ENCODE measurements around the gene LCN6. TPM values are rescaled to one million over a fixed set of nuclear protein-coding genes. Genes with fewer than 3 reads are reported as not detected.
"Not testable (repeated sequence)": the region's sequence is repeated elsewhere in the genome, so short reads cannot be mapped to it uniquely, and the experiment has no call there.

Gene LCN6
- not detected for total RNA-seq (ENCODE audit: insufficient read depth, low replicate concordance)

DNA sequence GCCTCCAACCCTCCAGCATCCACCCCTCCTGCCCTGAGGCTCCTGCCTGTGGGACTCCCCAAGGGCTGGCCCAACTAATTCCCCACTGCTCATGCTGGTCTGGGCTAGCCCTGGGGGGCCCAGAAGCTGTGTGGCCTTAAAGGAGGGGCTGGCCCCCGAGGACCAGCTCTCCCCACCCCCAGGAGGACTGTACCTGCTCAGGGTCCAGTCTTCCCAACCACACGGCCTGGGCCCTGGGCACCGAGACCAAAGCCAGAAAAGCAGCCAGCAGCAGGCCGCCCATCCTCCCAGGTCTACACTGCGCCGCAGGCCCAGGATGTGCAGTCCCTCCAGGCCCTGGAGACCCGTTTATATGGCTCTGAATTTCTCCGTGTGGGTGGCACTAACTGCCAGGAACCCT lies at the start of gene LCN6:
Gene LCN6 (minus strand): TSS at position 325 of the 400 bp plus-strand sequence. CDS start 42 bp downstream, at position 283.
- DNase-seq (ENCODE audit: low spot score), result no peak

DNA sequence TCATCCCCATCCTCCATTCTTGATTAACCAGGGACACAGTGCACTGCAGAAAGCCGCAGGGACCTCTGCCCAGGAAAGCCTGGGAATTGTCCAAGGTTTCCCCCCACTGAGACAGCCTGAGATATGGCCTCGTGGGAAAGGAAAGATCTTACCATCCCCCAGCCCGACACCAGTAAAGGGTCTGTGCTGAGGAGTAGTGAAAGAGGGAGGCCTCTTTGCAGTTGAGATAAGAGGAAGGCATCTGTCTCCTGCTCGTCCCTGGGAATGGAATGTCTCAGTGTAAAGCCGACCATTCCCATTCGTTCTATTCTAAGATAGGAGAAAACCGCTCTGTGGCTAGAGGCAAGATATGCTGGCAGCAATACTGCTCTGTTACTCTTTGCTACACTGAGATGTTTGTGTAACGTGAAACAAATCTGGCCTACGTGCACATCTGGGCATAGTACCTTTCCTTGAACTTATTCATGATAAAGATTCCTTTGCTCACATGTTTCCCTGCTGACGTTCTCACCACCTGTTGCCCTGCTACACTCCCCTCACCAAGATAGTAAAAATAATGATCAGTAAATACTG lies 48.5 kb upstream of the LCN6 start:
- DNase-seq (ENCODE audit: low spot score), result peak; percentile 94

DNA sequence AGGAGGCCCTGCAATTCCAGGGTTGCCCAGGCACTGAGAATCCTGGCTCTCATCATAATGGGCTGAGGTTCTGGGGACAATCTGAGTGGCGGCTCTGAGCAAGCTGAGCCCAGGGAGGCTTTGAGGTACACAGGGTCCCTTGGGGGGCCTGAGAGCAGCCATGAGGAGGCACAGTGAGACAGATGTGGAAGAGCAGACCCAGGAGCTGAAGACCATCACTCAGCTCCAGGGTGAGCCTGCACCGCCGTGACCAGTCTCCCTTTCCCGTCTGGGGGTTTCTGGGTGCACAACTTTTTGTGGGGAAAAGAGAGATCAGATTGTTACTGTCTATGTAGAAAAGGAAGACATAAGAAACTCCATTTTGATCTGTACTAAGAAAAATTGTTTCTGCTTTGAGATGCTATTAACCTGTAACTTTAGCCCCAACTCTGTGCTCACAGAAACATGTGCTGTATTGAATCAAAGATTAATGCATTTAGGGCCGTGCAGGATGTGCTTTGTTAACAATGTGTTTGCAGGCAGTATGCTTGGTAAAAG lies 48.0 kb upstream of the LCN6 start, which contains the start of gene CCDC183:
Gene CCDC183 (plus strand): TSS at position 101 of the 537 bp plus-strand sequence. CDS start 60 bp downstream, at position 161.
- DNase-seq (ENCODE audit: low spot score), result peak; percentile 37

GRCh38 chr9:136795000-136795348 lies 46.6 kb upstream of the LCN6 start:
- DNase-seq (ENCODE audit: low spot score), result no peak

DNA sequence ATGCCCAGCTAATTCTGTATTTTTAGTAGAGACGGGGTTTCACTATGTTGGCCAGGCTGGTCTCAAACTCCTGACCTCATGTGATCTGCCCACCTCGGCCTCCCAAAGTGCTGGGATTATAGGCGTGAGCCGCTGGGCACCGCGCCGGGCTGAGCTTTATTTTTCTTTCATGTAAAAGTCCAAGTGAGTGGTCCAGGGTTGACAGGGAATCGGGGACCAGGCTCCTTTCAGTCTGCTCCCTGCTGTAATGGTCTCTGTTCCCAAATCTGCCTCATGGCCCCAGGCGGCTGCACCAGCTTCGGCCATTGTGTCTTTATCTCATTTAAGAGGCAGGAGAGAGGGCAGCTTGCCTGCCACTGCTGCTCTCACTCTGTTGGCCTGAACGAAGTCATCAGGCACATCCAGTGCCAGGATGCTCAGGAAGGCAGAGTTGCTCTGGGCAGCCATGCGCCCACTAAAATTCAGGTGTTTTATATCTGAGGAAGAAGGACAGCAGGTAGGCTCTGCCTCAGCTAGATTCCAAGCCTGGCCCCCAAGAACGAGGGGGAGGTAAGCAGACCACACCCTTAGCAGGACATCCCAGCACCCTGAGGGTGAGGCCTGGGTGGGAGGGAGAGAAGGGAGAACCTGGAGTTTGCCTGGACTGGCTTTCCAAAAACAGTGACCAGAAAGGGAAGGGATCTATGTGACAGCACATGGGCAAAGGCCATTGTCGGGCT lies 46.1 kb upstream of the LCN6 start:
- DNase-seq (ENCODE audit: low spot score), result no peak

DNA sequence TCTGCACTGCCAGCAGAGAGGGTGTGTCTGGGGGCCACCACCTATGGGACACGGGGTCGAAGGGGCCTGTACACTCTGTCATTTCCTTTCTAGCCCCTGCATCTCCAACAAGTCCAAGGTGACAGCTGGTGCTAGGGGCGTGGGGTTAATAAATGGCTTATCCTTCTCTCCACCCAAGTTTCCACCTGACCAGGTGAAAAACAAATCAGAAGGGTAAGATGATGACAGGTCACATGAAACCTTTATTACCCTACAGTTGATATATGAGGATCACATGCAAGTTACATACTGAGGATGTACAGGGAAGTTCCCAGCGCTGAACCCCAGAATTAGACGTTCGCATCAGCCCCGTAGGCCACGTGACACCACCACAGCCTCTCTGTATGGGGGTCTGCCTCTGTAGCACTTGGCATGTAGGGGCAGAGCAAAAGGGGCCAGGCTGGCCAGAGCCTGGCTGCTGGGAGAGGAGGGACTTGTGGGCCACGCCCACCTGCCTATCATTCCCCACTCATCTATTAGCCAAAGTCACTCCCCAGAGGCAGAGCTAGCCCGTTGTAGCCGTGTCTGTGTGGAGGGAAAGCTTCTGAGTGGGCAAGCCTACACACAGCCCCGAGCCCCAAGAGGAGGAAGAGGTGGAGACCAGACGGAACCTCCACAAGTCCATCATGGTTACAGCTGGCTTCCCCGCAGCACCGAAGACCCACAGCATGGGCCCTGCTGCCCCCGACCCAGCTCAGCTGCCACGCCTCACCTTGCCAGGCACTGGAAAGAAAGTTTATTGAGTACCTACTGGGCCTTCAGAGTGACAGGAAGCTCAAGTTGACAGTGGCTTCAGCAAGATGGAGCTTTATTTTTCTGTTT lies 45.0 kb upstream of the LCN6 start:
- no peak for DNase-seq (ENCODE audit: low spot score)

DNA sequence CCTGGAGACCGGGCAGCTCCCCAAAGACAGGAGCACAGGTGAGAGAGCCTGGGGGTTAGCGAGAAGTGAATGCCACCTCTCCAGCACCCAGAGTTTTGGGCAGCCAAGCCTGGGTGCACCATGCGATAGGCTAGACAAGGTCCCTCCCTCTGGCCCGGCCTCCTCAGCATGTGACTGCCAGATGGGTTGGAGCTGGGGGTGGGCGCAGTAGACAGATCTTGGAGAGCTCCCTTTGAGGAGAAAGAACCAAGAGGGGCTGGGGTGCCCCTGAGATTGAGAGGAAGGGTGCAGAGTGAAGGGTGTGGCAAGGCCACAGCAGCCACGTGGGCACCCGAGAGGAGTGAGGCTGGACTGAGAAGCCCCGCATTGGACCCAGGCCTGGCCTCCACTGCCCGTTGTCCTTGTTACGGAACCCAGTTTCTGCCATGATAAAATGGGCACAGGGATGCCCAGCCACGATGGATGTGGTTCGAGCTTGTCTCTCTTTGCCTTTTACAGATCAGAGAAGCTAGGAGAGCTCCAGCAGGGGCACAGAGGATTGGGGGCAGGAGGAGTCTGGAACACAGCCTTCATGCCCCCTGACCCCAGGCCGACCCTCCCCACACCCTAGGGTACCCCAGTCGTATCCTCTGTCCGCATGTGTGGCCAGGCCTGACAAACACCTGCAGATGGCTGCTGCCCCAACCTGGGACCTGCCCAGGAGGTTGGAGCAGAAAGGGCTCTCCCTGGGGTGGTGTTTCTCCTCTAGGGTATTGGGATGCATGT lies 44.2 kb upstream of the LCN6 start:
- peak; percentile 43 for DNase-seq (ENCODE audit: low spot score)

DNA sequence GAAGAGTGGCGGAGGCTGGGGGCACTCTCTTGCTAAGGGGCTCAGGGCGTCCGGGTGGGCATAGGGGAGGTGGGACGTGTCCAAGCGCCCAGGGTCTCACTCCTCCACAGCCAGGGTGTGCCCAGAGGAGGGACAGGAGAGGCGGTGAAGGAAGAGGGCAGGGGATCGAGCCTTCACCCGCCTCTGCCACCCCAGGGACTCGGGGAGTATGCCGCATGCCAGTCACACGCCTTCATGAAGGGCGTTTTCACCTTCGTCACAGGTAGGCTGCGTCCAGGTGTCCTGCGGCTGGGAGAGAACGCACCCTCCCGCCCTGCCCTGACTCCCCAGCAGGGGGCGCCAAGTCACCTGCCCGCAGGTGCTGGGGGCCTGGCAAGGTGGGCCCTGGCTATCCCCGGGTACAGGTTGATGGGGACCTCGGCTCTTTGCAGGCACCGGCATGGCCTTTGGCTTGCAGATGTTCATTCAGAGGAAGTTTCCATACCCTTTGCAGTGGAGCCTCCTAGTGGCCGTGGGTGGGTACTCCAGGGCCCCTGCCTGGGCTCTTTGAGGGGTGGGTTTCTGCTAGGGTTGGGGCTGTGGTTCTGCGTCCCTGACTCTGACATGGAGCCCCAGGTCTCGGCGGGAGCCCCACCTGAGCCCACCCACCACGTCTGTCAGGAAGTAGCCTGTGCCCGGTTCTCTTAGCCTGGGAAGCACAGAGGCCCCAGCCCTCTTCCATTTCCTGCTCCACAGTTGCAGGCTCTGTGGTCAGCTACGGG lies 43.4 kb upstream of the LCN6 start:
- DNase-seq (ENCODE audit: low spot score), result no peak

- DNase-seq (ENCODE audit: low spot score), result peak; percentile 100
Measured at GRCh38 chr9:136790640-136791515, 42.6 kb upstream of the LCN6 start, which contains the start of gene TMEM141. Gene TMEM141 (plus strand): TSS chr9:136791344. CDS start chr9:136791371, 27 bp downstream.

DNA sequence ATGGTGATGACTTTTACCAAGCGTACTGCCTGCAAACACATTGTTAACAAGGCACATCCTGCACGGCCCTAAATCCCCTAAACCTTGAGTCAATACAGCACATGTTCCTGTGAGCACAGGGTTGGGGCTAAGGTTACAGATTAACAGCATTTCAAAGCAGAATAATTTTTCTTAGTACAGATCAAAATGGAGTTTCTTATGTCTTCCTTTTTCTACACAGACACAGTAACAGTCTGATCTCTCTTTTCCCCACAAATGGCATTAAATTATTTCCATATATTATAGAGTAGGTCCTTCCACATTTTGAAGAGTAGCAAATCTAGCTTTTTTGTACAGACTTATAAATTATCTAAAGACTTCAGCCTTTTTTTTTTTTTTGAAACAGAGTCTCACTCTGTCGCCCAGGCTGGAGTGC lies 41.2 kb upstream of the LCN6 start:
- peak; percentile 58 for DNase-seq (ENCODE audit: low spot score)

GRCh38 chr9:136788644-136789522 lies 40.6 kb upstream of the LCN6 start:
- DNase-seq (ENCODE audit: low spot score), result peak; percentile 63

DNA sequence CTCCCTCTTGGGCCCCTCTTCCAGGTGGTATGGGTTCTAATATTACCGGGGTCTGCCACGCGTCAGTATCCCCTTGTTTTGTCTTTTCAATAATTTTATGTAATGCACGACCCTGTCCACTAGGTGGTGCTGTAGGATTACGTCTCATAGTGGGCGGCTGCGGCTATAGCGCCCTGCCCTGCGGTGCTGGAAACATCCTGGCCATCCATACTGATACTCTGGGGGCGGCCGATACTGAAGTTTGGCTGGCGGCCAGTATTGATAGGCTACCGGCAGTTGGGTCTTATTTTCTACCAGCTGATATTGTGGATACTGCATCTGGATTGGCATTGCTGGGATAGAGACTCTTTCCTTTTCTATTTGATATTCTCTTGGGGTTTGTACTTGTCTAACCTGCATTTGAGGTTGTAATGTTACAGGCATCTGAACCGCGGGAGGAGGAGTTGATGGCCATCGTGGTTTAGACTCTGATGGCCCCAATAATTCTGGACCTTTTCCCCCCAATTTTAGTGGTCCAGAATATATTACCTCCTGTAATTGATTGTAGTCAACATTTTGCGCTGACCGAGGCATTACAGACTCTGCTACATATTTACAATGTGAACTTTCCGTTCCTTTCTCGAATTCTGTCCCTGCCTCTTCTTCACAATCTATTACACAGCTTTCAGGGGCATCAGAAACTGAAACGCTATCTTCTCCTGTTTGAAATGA lies 39.5 kb upstream of the LCN6 start:
- DNase-seq (ENCODE audit: low spot score), result peak; percentile 78

DNA sequence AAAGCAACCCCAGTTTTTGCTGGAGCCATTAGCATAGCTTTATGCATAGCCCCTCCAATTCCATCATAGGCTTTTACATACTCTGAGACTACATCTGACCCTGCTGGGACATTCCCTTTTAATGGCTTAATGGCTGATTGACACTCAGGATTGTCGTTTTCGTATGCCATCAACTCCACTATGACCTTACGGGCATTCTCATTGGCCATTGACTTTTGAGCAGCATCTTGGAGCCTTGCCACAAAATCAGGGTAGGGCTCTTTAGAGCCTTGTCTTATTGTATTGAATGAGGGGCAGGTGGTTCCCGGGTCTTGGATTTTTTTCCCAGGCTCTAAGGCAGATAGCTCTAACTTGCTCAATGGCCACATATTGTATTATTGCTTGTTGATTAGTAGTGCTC lies 38.7 kb upstream of the LCN6 start:
- DNase-seq (ENCODE audit: low spot score), result not testable (repeated sequence)

DNA sequence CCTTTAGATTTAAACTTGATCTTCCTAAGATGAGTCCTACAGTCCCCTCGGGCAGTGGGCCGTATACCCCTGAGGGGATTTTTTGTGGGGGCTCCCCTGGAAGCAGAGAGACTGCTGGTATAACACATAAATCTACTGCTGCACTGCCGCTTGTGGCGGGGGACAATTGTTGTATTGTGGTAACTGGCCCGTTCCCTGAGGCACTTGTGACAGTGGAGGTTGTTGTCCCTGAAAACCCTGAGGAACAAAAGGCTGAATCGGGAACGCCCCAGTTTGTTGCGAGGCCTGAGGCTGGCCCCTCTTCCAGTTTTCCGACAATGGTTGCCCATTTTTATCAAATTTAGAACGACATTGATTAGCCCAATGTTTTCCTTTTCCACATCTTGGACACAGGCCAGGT lies 38.1 kb upstream of the LCN6 start:
- no peak for DNase-seq (ENCODE audit: low spot score)

GRCh38 chr9:136785565-136786355 lies 37.4 kb upstream of the LCN6 start:
- DNase-seq (ENCODE audit: low spot score), result not testable (repeated sequence)

- no peak for DNase-seq (ENCODE audit: low spot score)
Measured at GRCh38 chr9:136784997-136785361, 36.7 kb upstream of the LCN6 start.
